Prostate gland (tissue), 2 donors: ENCODE measurements around the gene AGBL3.

Source experiments
- POLR2A ChIP-seq: fragments of 450-650 bp; IDR thresholded peaks from one replicate; pipeline ENCODE4 v1.6.1; 2016; ENCODE audit warnings: antibody characterized with exemption, mild to moderate bottlenecking
- TF ChIP-seq, protein P1 (sequence below), 4 experiments: fragments of 200-600 bp in 2 of 4; fragments of 450-650 bp in 2 of 4; sonication (generic) in 2 of 4; IDR thresholded peaks; 1 replicate in 3 of 4; 2 replicates in 1 of 4; pipeline ENCODE4 v1.5.1; 2016 to 2019; ENCODE audit warnings: antibody characterized with exemption in 4 of 4, mild to moderate bottlenecking in 2 of 4, moderate library complexity in 2 of 4

DNA sequence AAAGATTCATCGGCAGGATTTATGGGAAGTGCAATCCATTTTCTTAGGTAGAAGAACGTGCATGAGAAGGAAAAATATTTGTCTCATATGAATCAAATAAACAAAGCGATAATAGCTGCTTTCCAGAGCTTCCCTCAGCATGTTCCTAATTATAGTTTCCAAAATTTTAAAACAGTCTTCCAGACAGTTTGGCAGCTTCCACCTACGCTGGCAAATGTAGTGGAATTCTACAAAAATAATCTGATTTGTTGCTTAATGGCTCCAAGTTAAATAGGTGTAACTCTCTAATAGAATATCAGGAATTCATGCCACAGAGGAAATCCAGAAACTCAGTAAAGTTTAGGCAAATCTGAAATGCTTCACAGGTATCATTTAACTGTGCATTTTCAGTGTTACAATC lies 23.3 kb upstream of the AGBL3 start:
- no peak for TF ChIP-seq POLR2A
- TF ChIP-seq, protein P1, sequence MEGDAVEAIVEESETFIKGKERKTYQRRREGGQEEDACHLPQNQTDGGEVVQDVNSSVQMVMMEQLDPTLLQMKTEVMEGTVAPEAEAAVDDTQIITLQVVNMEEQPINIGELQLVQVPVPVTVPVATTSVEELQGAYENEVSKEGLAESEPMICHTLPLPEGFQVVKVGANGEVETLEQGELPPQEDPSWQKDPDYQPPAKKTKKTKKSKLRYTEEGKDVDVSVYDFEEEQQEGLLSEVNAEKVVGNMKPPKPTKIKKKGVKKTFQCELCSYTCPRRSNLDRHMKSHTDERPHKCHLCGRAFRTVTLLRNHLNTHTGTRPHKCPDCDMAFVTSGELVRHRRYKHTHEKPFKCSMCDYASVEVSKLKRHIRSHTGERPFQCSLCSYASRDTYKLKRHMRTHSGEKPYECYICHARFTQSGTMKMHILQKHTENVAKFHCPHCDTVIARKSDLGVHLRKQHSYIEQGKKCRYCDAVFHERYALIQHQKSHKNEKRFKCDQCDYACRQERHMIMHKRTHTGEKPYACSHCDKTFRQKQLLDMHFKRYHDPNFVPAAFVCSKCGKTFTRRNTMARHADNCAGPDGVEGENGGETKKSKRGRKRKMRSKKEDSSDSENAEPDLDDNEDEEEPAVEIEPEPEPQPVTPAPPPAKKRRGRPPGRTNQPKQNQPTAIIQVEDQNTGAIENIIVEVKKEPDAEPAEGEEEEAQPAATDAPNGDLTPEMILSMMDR (IDR thresholded peaks at IDR 0.05): no peak
